Pancreas (tissue), 10 donors: Measurements from ENCODE around the gene DTNB. TPM values are rescaled to one million over a fixed set of nuclear protein-coding genes. Genes with fewer than 3 reads are reported as not detected.

Experiments
- ATAC-seq, 4 donors: fragments of 200-7000 bp; cut with Tn5 transposase; one replicate each; pipeline versions ENCODE4 v1.8.0 to v1.9.1; 2020; ENCODE audit warnings: mild to moderate bottlenecking in 4 of 4, moderate library complexity in 4 of 4
- DNase-seq, 6 donors: peaks; one replicate each; pipeline ENCODE4 v3.0.0-alpha.2; 2020
- FAIRE-seq: peaks from 2 replicates; lab custom pipeline; 2012; peaks lifted over from hg19 to GRCh38; lab: Jason Lieb, UNC
- H3K27ac ChIP-seq, 4 donors: fragments of 200-600 bp; sonication (generic); 1 replicate in 3 of 4; 2 replicates in 1 of 4; pipeline versions ENCODE4 v1.5.0 to v1.8.0; 2020
- H3K27me3 ChIP-seq, 4 donors: fragments of 200-600 bp; one replicate each; pipeline ENCODE4 v1.8.0; 2021
- H3K36me3 ChIP-seq, 3 donors: fragments of 200-600 bp; sonication (generic) in 1 of 3; one replicate each; pipeline versions ENCODE4 v1.5.0 to v1.8.0; 2020 to 2021
- H3K4me1 ChIP-seq, 3 donors: fragments of 200-600 bp; one replicate each; pipeline ENCODE4 v1.8.0; 2021
- H3K4me3 ChIP-seq, 4 donors: fragments of 200-600 bp; sonication (generic) in 2 of 4; one replicate each; pipeline versions ENCODE4 v1.5.0 to v1.8.0; 2020 to 2021
- H3K9me3 ChIP-seq, 4 donors: fragments of 200-600 bp; one replicate each; pipeline ENCODE4 v1.8.0; 2021
- CTCF ChIP-seq, 4 donors: fragments of 200-600 bp; sonication (generic) in 3 of 4; IDR thresholded peaks; one replicate each; pipeline versions ENCODE4 v1.5.0 to v1.8.0; 2021; ENCODE audit warnings: antibody characterized with exemption in 4 of 4
- WGBS, 2 donors: extraction: QIAGEN DNeasy Blood & Tissue Kit; methylation state at CpG; one replicate each; pipeline ENCODE4 v1.1.7; 2013; 5-methylcytosine and 5-hydroxymethylcytosine counted together
- intact Hi-C, 3 donors: fragments of 100-400 bp; cut with DNase I; formaldehyde crosslinking; loops; one replicate each; pipeline versions ENCODE4 v1.11.1 to v1.14.2; 2022
- polyA plus RNA-seq, 2 donors: library from polyadenylated mRNA; stranded (reverse); fragments of 200-250 nt; gene quantifications; one replicate each; pipeline ENCODE4 v1.2.3, GENCODE V29; 2013
- total RNA-seq, 6 donors: library from RNA; stranded (reverse); fragmentation: NEBNext Ultra II Directional in 4 of 6; extraction: Animal tissue kit (Norgen Biotek cat#: 25700) in 4 of 6; gene quantifications; one replicate each; pipeline versions ENCODE4 v1.2.1 to v1.2.4, GENCODE V29; 2021 to 2023
- donor health status: healthy with polysubstance abuse.
- donor health status: DM: no; HTN: no; CAD: no; lungs with moderate emphysema.
- donor health status: DM: no; HTN: no; CAD: no.
- donor health status: control.
- donor health status: control.
- donor health status: Bipolar disorder and iron deficiency.
- donor health status: DM: yes; HTN: yes; CAD: no.
- donor health status: DM: no; HTN: no; CAD: no.
- donor health status: DM: no; HTN: no; CAD: no.
- donor health status: DM: yes; HTN: yes; CAD: no.

DTNB gene
- total and polyA plus RNA-seq, 8 donors = 10.8 to 27.8 (median 15.1) TPM

GRCh38 chr2:25437881-25438662 lies 235.3 kb downstream of the DTNB start:
- H3K4me1 ChIP-seq = no peaks in the 10 kb centered on the region
- no peak overlapping the region for H3K27ac ChIP-seq
- no peak for FAIRE-seq
- no peak for TF ChIP-seq CTCF (IDR thresholded peaks at IDR 0.05)
- intact Hi-C loops = no loop called here
- no peak overlapping the region for H3K4me3 ChIP-seq
- no peaks in the 10 kb centered on the region for H3K9me3 ChIP-seq
- WGBS, 2 donors = 95 to 99% methylated on average over 4 of the region's 4 CpGs
- ATAC-seq = no peak
- no peaks in the 10 kb centered on the region for H3K27me3 ChIP-seq
- no peaks in the 10 kb centered on the region for H3K36me3 ChIP-seq
- DNase-seq = no peak

- ATAC-seq (no peak), FAIRE-seq (no peak), DNase-seq (no peak)
- no peak overlapping the region for H3K4me3 ChIP-seq
- no peak overlapping the region for H3K27ac ChIP-seq
- H3K27me3 ChIP-seq = no peaks in the 10 kb centered on the region
- 94 to 97% methylated on average over 1 of the region's 1 CpG for WGBS, 2 donors
- intact Hi-C loops = no loop called here
- no peak for TF ChIP-seq CTCF (IDR thresholded peaks at IDR 0.05)
- H3K9me3 ChIP-seq = no peaks in the 10 kb centered on the region
- no peaks in the 10 kb centered on the region for H3K36me3 ChIP-seq
- no peaks in the 10 kb centered on the region for H3K4me1 ChIP-seq
Measured at GRCh38 chr2:25435421-25435820, 238.0 kb downstream of the DTNB start.

DNA sequence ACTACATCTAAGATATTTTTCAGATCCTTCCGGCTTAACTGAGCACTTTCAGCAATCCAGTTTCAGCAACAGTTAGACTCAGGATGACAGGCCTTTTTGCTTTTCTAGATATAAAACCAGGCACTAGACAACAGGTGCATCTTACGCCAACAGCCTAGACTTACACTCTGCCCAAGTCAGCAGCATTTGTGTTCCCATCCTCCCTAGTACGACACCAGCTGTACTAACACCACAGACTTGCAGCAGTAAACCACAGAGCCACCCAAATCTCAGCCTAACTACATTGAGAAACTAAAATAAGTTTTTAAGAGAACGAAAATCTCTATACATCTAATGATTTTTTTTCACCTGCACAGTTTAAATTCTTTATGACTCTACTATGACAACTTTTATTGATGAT lies 241.8 kb downstream of the DTNB start:
- FAIRE-seq = no peak
- no peaks in the 10 kb centered on the region for H3K4me1 ChIP-seq

GRCh38 chr2:25430556-25430955 lies 242.8 kb downstream of the DTNB start:
- Histone ChIP-seq H3K36me3 (no peaks in the 10 kb centered on the region), H3K4me3 (no peak overlapping the region), H3K27ac (no peak overlapping the region), H3K9me3 (no peaks in the 10 kb centered on the region), H3K27me3 (no peaks in the 10 kb centered on the region), H3K4me1 (no peaks in the 10 kb centered on the region)
- no peak for FAIRE-seq
- ATAC-seq = no peak
- WGBS, 2 donors = 95 to 98% methylated on average over 7 of the region's 7 CpGs
- intact Hi-C loops = no loop called here
- DNase-seq = no peak
- TF ChIP-seq CTCF (IDR thresholded peaks at IDR 0.05) = no peak

More for the DNA sequence above, 241.8 kb downstream of the DTNB start:
- DNase-seq (no peak), ATAC-seq (no peak)
- Histone ChIP-seq H3K27me3 (no peaks in the 10 kb centered on the region), H3K4me3 (no peak overlapping the region), H3K27ac (no peak overlapping the region), H3K36me3 (no peaks in the 10 kb centered on the region), H3K9me3 (no peaks in the 10 kb centered on the region)
- intact Hi-C loops = no loop called here
- no peak for TF ChIP-seq CTCF (IDR thresholded peaks at IDR 0.05)
- WGBS, 2 donors = 95% methylated on average over 4 of the region's 4 CpGs

DNA sequence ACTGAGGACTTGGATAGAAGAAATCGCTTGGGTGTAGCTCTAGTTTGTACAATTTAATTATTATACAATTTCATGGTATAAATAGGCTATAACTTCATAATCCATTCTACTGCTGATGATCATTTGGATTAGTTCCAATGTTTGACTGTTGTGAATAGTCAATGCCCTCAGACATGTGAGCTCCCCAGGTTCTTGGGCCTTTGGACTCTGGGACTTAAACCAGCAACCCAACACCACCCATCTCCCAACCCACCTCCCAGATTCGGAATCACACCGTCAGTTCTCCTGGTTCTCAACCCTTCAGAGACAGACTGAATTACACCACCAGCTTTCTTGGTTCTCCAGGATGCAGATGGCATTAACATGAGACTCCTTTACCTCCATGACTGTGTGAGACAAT lies 247.1 kb downstream of the DTNB start:
- no peak for ATAC-seq

More for the DNA sequence above, 247.1 kb downstream of the DTNB start:
- no peak for FAIRE-seq
- DNase-seq = no peak
- TF ChIP-seq CTCF (IDR thresholded peaks at IDR 0.05) = no peak
- 93 to 96% methylated on average over 3 of the region's 3 CpGs for WGBS, 2 donors
- no peaks in the 10 kb centered on the region for H3K36me3 ChIP-seq
- no peak overlapping the region for H3K27ac ChIP-seq
- peaks cover 0 to 8% (median 0%) of the 10 kb centered on the region in 3 donors for H3K4me1 ChIP-seq
- intact Hi-C loops = no loop called here
- H3K27me3 ChIP-seq = no peaks in the 10 kb centered on the region
- no peaks in the 10 kb centered on the region for H3K9me3 ChIP-seq
- H3K4me3 ChIP-seq = no peak overlapping the region
